ENCODE measurements around the gene FAH. TPM values are rescaled to one million over a fixed set of nuclear protein-coding genes. Genes with fewer than 3 reads are reported as not detected.

The FAH gene
- total RNA-seq, 2 donors from 2014 or later = 16.1 to 21.9 TPM

- Histone ChIP-seq H3K27me3 (replicated peaks; ENCODE audit: insufficient read depth) (no peaks in the 10 kb centered on the region), H3K4me1 (ENCODE audit: control insufficient read depth in 1 of 2, low read depth in 2 of 2) (no peaks in the 10 kb centered on the region), H3K27ac (no peak overlapping the region), H3K4me3 (no peak overlapping the region), H3K36me3 (no peaks in the 10 kb centered on the region), H3K9me3 (no peaks in the 10 kb centered on the region)
- TF ChIP-seq CTCF (IDR thresholded peaks at IDR 0.05) = no peak
- no peak for DNase-seq (ENCODE audit: low spot score)
- ATAC-seq (ENCODE audit: insufficient number of reproducible peaks, low FRiP score, low read depth) = no peak
Observed at GRCh38 chr15:80199869-80200268, 47.1 kb downstream of the FAH start.

- no peak overlapping the region for H3K27ac ChIP-seq
- no peak overlapping the region for H3K4me3 ChIP-seq
- ATAC-seq (ENCODE audit: insufficient number of reproducible peaks, low FRiP score, low read depth) (no peak), DNase-seq (ENCODE audit: low spot score) (no peak)
- H3K9me3 ChIP-seq = no peaks in the 10 kb centered on the region
- no peak for TF ChIP-seq CTCF (IDR thresholded peaks at IDR 0.05)
- H3K27me3 ChIP-seq (replicated peaks; ENCODE audit: insufficient read depth) = no peaks in the 10 kb centered on the region
- H3K36me3 ChIP-seq = no peaks in the 10 kb centered on the region
- H3K4me1 ChIP-seq (ENCODE audit: control insufficient read depth in 1 of 2, low read depth in 2 of 2) = no peaks in the 10 kb centered on the region
Observed at GRCh38 chr15:80201256-80202015, 48.6 kb downstream of the FAH start.

GRCh38 chr15:80202016-80202315, 49.2 kb downstream of the FAH start:
- H3K27ac ChIP-seq = no peak overlapping the region
- no peaks in the 10 kb centered on the region for H3K36me3 ChIP-seq
- no peaks in the 10 kb centered on the region for H3K27me3 ChIP-seq (replicated peaks; ENCODE audit: insufficient read depth)
- H3K9me3 ChIP-seq = no peaks in the 10 kb centered on the region
- no peak overlapping the region for H3K4me3 ChIP-seq
- no peak for TF ChIP-seq CTCF (IDR thresholded peaks at IDR 0.05)
- H3K4me1 ChIP-seq (ENCODE audit: control insufficient read depth in 1 of 2, low read depth in 2 of 2) = no peaks in the 10 kb centered on the region
- ATAC-seq (ENCODE audit: insufficient number of reproducible peaks, low FRiP score, low read depth) (no peak), DNase-seq (ENCODE audit: low spot score) (no peak)

GRCh38 chr15:80202641-80203360, 50.0 kb downstream of the FAH start:
- DNase-seq (ENCODE audit: low spot score) (no peak), ATAC-seq (ENCODE audit: insufficient number of reproducible peaks, low FRiP score, low read depth) (no peak)
- no peak for TF ChIP-seq CTCF (IDR thresholded peaks at IDR 0.05)
- H3K36me3 ChIP-seq = no peaks in the 10 kb centered on the region
- H3K27ac ChIP-seq = no peak overlapping the region
- H3K27me3 ChIP-seq (replicated peaks; ENCODE audit: insufficient read depth) = no peaks in the 10 kb centered on the region
- H3K4me1 ChIP-seq (ENCODE audit: control insufficient read depth in 1 of 2, low read depth in 2 of 2) = no peaks in the 10 kb centered on the region
- H3K9me3 ChIP-seq = no peaks in the 10 kb centered on the region
- no peak overlapping the region for H3K4me3 ChIP-seq

- TF ChIP-seq CTCF (IDR thresholded peaks at IDR 0.05) = no peak
- Histone ChIP-seq H3K27ac (no peak overlapping the region), H3K36me3 (no peaks in the 10 kb centered on the region), H3K9me3 (no peaks in the 10 kb centered on the region), H3K27me3 (replicated peaks; ENCODE audit: insufficient read depth) (no peaks in the 10 kb centered on the region), H3K4me1 (ENCODE audit: control insufficient read depth in 1 of 2, low read depth in 2 of 2) (no peaks in the 10 kb centered on the region), H3K4me3 (no peak overlapping the region)
- no peak for ATAC-seq (ENCODE audit: insufficient number of reproducible peaks, low FRiP score, low read depth)
- DNase-seq (ENCODE audit: low spot score) = no peak
Observed at GRCh38 chr15:80203361-80203885, 50.6 kb downstream of the FAH start.
